Activated T-cell treated with anti-CD3 and anti-CD28 coated beads, Interleukin-2, amount 50 U/mL, for 4 hours (primary cell): ENCODE results near the gene RND1. TPM values are rescaled to one million over a fixed set of nuclear protein-coding genes. Genes with fewer than 3 reads are reported as not detected.
"Not testable (repeated sequence)": the region's sequence is repeated elsewhere in the genome, so short reads cannot be mapped to it uniquely, and the experiment has no call there.

ENCODE experiments used
- ATAC-seq, 2 donors: fragments of 200-7000 bp; cut with Tn5 transposase; one replicate each; pipeline ENCODE4 v1.10.0; 2021
- DNase-seq: peaks from one replicate; pipeline ENCODE4 v3.0.0-alpha.2; 2020
- H3K27me3 Mint-ChIP-seq: one replicate; pipeline ENCODE4 v1.8.0; 2021; ENCODE audit warnings: low read depth, mixed read lengths
- H3K36me3 Mint-ChIP-seq: one replicate; pipeline ENCODE4 v1.8.0; 2022; ENCODE audit warnings: mixed read lengths; ENCODE audit not compliant: insufficient read depth
- H3K4me1 Mint-ChIP-seq: one replicate; pipeline ENCODE4 v1.8.0; 2021; ENCODE audit warnings: low read depth, mixed read lengths
- H3K4me3 Mint-ChIP-seq: one replicate; pipeline ENCODE4 v1.8.0; 2021; ENCODE audit warnings: mild to moderate bottlenecking, moderate library complexity, mixed read lengths
- H3K9me3 Mint-ChIP-seq: one replicate; pipeline ENCODE4 v1.8.0; 2021; ENCODE audit warnings: mixed read lengths
- total RNA-seq, 3 donors: library from RNA; stranded (reverse); gene quantifications; one replicate each; pipeline ENCODE4 v1.2.1, GENCODE V29; 2021

The RND1 gene
- total RNA-seq, 3 donors from 2014 or later = 1.3 to 2.2 (median 2.0) TPM

DNA sequence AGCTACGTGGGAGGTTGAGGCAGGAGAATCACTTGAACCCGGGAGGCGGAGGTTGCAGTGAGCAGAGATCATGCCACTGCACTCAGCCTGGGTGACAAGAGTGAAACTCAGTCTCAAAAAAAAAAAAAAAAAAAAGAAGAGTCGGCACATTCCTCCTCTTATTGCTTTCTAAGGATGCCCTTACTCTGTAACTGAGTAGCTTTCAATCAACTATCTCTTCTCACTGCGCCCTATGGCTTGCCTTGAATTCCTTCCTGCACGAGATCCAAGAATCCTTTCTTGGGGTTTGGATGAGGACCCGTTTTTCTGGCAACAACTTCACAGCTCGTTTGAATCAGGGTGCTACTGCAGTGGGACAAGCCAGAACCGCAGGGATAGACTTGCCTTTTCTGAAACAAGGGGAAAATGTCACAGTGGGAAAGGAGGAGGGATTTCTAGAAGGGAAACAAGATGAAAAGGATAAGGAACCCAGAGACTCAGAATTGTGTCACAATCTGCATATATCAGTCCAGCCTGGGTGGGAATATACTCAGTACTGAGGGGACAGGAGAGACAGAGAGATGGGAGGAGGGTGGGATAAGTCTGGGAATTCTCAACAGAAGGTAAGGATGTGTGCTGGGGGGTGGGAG is 16.1 kb upstream of the RND1 start:
- peaks cover 25% of the 10 kb centered on the region for H3K27me3 Mint-ChIP-seq
- peaks cover 4% of the 10 kb centered on the region for H3K4me1 Mint-ChIP-seq
- DNase-seq (no peak), ATAC-seq (no peak)
- H3K9me3 Mint-ChIP-seq = no peaks in the 10 kb centered on the region
- H3K36me3 Mint-ChIP-seq = no peaks in the 10 kb centered on the region
- H3K4me3 Mint-ChIP-seq = no peak overlapping the region

DNA sequence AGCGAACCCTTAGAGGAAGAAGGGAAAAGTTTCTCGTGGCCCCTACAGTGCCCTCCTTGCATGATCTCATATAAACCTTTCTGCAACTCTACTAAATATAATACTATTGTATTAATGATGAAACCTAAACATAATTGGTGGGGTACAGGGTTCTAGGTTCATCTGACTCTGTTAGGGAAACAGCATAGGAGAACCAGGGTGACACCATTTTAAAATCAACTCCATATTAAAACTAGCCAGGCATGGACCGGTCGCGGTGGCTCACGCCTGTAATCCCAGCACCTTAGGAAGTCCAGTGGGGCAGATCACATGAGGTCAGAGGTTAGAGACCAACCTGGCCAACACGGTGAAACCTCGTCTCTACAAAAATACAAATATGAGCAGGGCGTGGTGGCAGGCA is 15.0 kb upstream of the RND1 start:
- peaks cover 25% of the 10 kb centered on the region for H3K27me3 Mint-ChIP-seq
- ATAC-seq = no peak
- DNase-seq = no peak
- no peaks in the 10 kb centered on the region for H3K9me3 Mint-ChIP-seq
- H3K4me3 Mint-ChIP-seq = no peak overlapping the region
- H3K4me1 Mint-ChIP-seq = peaks cover 4% of the 10 kb centered on the region
- H3K36me3 Mint-ChIP-seq = no peaks in the 10 kb centered on the region

DNA sequence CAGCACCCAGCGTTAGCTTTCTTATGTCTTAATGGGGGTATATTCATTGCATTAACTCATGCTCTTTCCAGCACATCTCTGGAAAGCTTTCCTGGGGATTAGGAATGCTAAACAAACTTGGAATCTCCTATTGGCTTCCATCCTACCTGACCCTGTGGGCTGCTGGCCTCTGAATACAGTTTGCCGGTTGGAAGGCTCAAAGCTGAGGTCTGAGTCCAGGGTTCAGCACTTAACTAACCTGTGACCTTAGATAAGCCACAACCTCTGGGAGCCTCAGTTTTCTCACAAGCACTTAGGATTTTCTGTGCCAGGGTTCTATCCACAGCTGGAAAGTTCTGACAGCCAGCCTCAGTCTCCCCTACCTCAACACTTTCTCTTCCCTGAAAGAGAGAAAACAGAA is 12.9 kb upstream of the RND1 start:
- peaks cover 4% of the 10 kb centered on the region for H3K4me1 Mint-ChIP-seq
- no peak for ATAC-seq
- H3K4me3 Mint-ChIP-seq = no peak overlapping the region
- no peaks in the 10 kb centered on the region for H3K36me3 Mint-ChIP-seq
- no peak for DNase-seq
- peaks cover 25% of the 10 kb centered on the region for H3K27me3 Mint-ChIP-seq
- no peaks in the 10 kb centered on the region for H3K9me3 Mint-ChIP-seq

DNA sequence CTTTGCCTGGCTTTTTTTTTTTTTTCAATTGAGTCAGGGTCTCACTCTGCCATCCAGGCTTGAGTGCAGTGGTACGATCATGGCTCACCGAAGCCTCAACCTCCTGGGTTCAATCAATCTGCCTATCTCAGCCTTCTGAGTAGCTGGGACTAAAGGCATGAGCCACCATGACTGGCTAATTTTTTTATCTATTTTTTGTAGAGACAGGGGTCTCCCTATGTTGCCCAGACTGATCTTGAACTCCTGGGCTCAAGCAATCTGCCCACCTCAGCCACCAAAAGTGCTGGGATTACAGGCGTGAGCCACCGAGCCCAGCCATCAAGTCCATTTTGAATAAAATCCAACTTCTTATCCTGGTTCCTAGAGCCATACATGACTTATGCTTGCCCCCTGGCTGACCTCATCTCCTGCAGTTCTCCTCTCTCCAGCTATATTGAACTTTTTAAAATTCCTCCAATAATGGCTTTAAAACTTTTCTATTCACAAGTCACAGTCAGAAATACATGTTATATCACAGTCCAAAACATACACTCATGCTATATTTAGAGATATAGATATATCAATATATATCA is 10.4 kb upstream of the RND1 start:
- Mint-ChIP-seq H3K27me3 (peaks cover 12% of the 10 kb centered on the region), H3K9me3 (no peaks in the 10 kb centered on the region), H3K36me3 (no peaks in the 10 kb centered on the region), H3K4me3 (no peak overlapping the region), H3K4me1 (no peaks in the 10 kb centered on the region)
- ATAC-seq = no peak
- no peak for DNase-seq

DNA sequence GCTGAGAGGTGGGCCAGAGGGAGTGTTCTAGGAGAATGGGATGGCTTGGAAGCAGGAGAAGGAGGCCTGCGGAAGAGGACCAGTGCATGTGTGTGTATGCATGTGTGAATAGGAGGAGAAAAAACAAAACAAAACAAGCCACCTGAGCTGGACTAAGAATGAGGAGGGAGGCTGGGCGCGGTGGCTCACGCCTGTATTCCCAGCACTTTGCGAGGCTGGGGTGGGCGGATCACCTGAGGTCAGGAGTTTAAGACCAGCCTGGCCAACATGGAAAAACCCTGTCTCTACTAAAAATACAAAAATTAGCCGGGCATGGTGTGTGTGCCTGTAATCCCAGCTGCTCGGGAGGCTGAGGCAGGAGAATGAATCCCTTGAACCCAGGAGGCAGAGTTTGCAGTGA is 7.9 kb upstream of the RND1 start:
- H3K4me3 Mint-ChIP-seq, H3K9me3 Mint-ChIP-seq, ATAC-seq, H3K36me3 Mint-ChIP-seq, H3K4me1 Mint-ChIP-seq, H3K27me3 Mint-ChIP-seq, DNase-seq: not testable (repeated sequence)

DNA sequence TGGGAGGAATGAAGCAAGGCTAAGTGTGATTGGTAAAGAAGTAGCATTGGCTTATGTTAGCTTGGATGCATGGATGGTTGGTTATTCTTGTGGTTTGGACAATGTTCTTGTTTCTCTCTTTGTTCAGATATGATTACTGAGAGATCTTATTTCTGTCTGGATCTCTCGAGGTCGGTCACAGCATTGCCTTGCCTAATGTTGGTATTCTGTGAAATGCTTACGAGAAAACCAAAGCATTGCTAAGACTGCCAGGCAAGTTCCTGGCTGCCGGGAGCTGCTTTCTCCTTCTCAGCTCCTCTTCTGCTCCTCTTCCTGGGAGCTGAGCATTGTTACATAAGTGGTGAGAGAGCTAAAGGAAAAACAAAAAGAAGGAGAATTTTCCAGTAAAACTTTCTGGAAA is 7.4 kb upstream of the RND1 start:
- no peaks in the 10 kb centered on the region for H3K9me3 Mint-ChIP-seq
- no peak overlapping the region for H3K4me3 Mint-ChIP-seq
- H3K4me1 Mint-ChIP-seq = no peaks in the 10 kb centered on the region
- no peaks in the 10 kb centered on the region for H3K36me3 Mint-ChIP-seq
- ATAC-seq = no peak
- no peak for DNase-seq
- peaks cover 3% of the 10 kb centered on the region for H3K27me3 Mint-ChIP-seq

DNA sequence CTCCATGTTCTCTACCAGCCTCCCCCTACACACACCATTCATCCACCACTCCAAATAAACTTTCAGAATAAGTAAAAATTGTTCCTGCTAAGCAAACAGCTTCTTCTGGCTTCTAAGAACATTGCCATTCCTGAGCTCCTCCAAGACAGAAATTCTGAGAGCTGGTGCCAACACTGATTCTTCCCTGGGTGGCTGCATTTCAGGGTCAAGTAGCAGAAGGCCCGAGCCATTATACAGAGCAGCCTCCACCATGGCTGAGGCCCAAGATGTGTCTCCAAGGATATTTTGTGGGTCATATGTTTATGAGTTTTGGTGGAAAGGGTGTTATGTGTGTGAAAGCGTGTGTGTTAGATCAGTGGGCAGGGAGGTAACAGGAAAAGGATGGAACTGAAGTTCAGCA is 3.5 kb upstream of the RND1 start:
- no peaks in the 10 kb centered on the region for H3K9me3 Mint-ChIP-seq
- DNase-seq (no peak), ATAC-seq (no peak)
- peaks cover 20% of the 10 kb centered on the region for H3K4me1 Mint-ChIP-seq
- no peak overlapping the region for H3K4me3 Mint-ChIP-seq
- peaks cover 5% of the 10 kb centered on the region for H3K27me3 Mint-ChIP-seq
- H3K36me3 Mint-ChIP-seq = no peaks in the 10 kb centered on the region

DNA sequence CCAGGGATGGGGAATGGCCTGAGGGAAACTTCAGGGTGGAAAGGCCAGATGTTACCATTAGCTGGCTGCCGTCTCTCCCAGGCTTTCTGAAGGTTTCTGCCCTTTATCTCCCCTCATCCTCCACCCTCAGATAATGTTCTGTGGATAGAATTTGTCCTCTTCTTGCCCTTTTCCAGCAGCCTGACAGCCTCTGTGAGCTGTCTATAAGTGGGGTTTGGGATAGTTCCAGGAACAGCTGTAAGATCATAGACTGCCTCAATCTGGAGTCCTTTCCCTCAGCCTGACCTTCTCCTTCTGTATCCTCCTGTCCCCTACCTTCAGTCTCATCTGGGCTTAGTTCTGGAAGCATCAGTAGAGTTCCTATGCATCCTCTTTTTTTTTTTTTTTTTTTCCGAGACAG is 2.8 kb upstream of the RND1 start:
- no peak overlapping the region for H3K4me3 Mint-ChIP-seq
- H3K9me3 Mint-ChIP-seq = no peaks in the 10 kb centered on the region
- peaks cover 12% of the 10 kb centered on the region for H3K27me3 Mint-ChIP-seq
- DNase-seq (no peak), ATAC-seq (no peak)
- H3K4me1 Mint-ChIP-seq = peaks cover 26% of the 10 kb centered on the region
- no peaks in the 10 kb centered on the region for H3K36me3 Mint-ChIP-seq

DNA sequence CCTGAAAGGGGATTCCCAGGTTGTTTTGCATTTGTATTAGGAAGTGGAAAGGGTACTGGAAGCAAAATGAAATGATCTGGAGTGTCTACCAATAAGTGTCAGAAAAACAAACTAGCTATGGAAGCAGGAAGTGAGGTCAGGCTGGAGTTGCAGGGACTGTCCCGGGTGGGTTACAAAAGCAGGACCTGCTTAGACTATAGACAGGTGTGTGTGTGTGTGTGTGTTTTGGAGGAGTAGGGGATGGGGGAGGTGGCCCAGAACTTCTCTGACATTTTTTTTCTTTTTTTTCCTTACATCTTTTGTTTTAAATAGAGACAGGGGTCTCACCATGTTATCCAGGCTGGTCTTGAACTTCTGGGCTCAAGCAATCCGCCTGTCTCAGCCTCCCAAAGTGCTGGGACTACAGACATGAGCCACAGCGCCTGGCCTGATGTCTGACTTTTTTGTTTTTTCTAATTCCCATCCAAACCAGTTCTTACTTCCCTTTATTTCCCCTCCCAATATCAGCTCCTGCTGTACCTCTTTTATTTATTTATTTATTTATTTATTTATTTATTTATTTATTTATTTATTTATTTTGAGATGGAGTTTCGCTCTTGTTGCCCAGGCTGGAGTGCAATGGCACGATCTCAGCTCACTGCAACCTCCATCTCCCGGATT is 512 bp upstream of the RND1 start:
- DNase-seq = no peak
- Mint-ChIP-seq H3K27me3 (peaks cover 26% of the 10 kb centered on the region), H3K36me3 (no peaks in the 10 kb centered on the region), H3K4me3 (peak overlapping the region; percentile 86), H3K9me3 (no peaks in the 10 kb centered on the region), H3K4me1 (peaks cover 26% of the 10 kb centered on the region)
- ATAC-seq = peak; percentile 57 to 64

DNA sequence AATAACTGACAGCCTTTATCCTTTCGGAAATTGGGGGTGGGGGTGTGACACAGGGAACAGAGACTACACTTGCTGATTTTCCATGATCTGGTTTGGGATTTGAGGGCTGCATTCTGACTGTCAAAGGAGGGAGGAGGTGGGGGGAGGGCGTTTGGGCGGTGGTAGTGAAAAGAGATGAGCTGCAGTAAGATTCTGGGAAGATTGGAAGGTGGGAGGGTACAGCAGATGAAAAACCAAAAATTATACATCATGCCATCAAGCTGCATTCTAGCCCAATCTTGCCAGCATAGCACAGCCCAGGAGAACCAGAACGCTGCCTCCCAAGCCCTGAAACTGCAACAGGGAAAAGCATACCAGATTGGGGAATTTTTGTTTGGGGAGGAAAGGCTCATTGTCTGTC is 2.4 kb downstream of the RND1 start:
- ATAC-seq (no peak), DNase-seq (no peak)
- Mint-ChIP-seq H3K4me3 (no peak overlapping the region), H3K4me1 (peaks cover 26% of the 10 kb centered on the region), H3K36me3 (no peaks in the 10 kb centered on the region), H3K9me3 (no peaks in the 10 kb centered on the region), H3K27me3 (peaks cover 23% of the 10 kb centered on the region)

DNA sequence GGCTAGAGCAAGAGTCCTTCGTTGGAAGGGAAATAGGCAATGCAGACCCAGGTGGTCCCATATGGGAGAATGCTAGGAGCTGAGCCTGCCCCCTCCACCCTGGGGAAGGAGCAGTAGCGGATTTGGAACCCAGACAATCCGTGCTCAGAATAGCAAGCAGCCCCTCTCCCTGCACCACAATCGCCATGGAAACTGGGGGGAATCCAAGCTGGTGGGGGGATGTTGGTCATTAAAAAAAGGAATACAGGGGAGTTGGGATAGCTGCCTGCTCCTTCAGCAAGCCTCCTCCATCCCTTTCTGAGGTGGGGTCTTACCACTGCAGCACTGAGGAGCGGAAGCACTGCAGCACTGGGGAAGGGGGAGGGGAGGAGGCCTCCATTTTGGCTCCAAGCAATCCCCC is 2.9 kb downstream of the RND1 start:
- no peaks in the 10 kb centered on the region for H3K36me3 Mint-ChIP-seq
- DNase-seq = no peak
- no peaks in the 10 kb centered on the region for H3K9me3 Mint-ChIP-seq
- no peak overlapping the region for H3K4me3 Mint-ChIP-seq
- H3K27me3 Mint-ChIP-seq = peaks cover 23% of the 10 kb centered on the region
- no peak for ATAC-seq
- peaks cover 26% of the 10 kb centered on the region for H3K4me1 Mint-ChIP-seq

DNA sequence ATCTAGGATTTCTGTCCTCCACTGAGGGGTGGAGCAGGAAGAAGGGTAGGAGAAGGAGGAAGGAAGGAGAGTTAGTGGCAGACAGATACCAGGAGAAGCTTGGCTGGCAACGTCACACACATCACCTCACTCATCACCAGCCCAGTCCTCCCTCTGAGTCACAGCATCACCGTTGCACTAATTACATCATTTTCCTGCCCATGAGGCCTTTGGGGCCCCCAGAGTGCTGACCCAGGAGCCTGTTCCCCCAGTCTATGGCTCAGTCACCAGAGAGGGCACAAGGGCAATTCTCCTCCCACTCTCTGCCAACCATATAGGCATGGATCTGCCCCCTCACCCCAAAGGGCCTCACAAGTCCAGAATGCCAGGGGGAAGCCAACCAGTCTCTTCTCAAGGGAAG is 4.6 kb downstream of the RND1 start:
- H3K36me3 Mint-ChIP-seq = no peaks in the 10 kb centered on the region
- ATAC-seq (no peak), DNase-seq (no peak)
- H3K27me3 Mint-ChIP-seq = peaks cover 23% of the 10 kb centered on the region
- H3K4me1 Mint-ChIP-seq = peaks cover 24% of the 10 kb centered on the region
- H3K4me3 Mint-ChIP-seq = no peak overlapping the region
- H3K9me3 Mint-ChIP-seq = no peaks in the 10 kb centered on the region

DNA sequence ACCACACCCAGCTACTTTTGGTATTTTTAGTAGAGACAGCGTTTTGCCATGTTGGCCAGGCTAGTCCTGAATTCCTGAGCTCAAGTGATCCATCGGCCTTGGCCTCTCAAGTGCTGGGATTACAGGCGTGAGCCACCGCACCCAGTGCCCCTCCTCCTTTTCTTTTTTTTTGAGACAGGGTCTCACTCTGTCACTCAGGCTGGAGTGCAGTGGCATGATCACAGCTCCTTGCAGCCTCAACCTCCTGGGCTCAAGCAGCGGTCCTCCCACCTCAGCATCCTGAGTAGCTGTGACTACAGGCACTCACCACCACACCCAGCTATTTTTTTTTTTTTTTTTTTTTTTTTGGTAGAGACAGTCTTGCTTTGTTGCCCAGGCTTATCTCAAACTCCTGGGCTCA is 5.4 kb downstream of the RND1 start:
- H3K4me1 Mint-ChIP-seq = peaks cover 16% of the 10 kb centered on the region
- not testable (repeated sequence) for H3K36me3 Mint-ChIP-seq, ATAC-seq, DNase-seq, H3K9me3 Mint-ChIP-seq, H3K4me3 Mint-ChIP-seq
- H3K27me3 Mint-ChIP-seq = peaks cover 23% of the 10 kb centered on the region

DNA sequence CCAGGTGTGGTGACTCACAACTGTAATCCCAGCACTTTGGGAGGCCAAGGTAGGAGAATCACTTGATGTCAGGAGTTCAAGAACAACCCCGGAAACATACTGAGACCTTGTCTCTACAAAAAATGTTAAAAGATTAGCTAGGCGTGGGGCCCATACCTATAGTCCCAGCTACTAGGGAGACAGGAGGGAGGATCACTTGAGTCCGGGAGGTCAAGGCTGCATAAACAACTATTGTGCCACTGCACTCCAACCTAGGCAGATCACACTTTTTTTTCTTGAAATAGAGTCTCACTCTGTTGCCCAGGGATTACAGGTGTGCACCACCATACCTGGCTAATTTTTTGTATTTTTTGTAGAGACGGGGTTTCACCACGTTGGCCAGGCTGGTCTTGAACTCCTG is 6.1 kb downstream of the RND1 start:
- Mint-ChIP-seq H3K36me3 (no peaks in the 10 kb centered on the region), H3K27me3 (peaks cover 23% of the 10 kb centered on the region), H3K4me1 (peaks cover 10% of the 10 kb centered on the region), H3K4me3 (no peak overlapping the region), H3K9me3 (no peaks in the 10 kb centered on the region)
- no peak for ATAC-seq
- no peak for DNase-seq

DNA sequence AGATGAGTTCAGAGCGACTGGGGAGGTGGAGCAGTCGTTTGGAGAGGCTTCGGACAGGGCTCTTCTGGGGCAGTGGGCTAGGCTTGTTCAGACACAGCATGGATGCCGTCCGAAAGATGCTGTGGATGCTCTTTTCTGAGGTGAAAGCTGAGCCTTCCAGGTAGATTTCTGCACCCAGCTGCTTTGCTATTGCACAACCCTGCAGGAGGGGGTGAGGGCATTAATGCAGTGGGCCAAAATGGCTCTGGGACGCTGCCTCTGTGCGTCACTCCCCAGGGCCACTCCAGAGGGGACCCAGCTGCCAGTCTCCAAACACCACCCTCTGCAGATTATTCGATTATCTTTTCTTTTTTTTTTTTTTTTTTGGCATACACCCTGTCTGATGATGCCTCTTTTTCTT is 7.6 kb downstream of the RND1 start:
- H3K36me3 Mint-ChIP-seq = no peaks in the 10 kb centered on the region
- DNase-seq (no peak), ATAC-seq (no peak)
- no peak overlapping the region for H3K4me3 Mint-ChIP-seq
- H3K4me1 Mint-ChIP-seq = peaks cover 4% of the 10 kb centered on the region
- H3K27me3 Mint-ChIP-seq = peaks cover 10% of the 10 kb centered on the region
- no peaks in the 10 kb centered on the region for H3K9me3 Mint-ChIP-seq
